ENCODE measurements around the gene IRF2BPL. TPM values are rescaled to one million over a fixed set of nuclear protein-coding genes. Genes with fewer than 3 reads are reported as not detected.
A peak's percentile ranks its signal among the peaks of the same experiment; 100 is the strongest.

IRF2BPL gene
- total RNA-seq, 1 donor from 2014 or later = 17.9 TPM

GRCh38 chr14:77009014-77009413 lies 19.5 kb downstream of the IRF2BPL start:
- DNase-seq = no peak

- DNase-seq = no peak
These were observed 20.0 kb downstream of the IRF2BPL start for GRCh38 chr14:77008541-77008940.

GRCh38 chr14:77007975-77008421 lies 20.5 kb downstream of the IRF2BPL start:
- DNase-seq = no peak

GRCh38 chr14:77007183-77007974 lies 21.1 kb downstream of the IRF2BPL start:
- DNase-seq = no peak

- no peak for DNase-seq
These were observed 22.4 kb downstream of the IRF2BPL start for GRCh38 chr14:77006132-77006531.

GRCh38 chr14:77005559-77005958 lies 22.9 kb downstream of the IRF2BPL start:
- no peak for DNase-seq

- DNase-seq = no peak
These were observed 23.6 kb downstream of the IRF2BPL start for GRCh38 chr14:77004711-77005460.

GRCh38 chr14:77003960-77004710 lies 24.4 kb downstream of the IRF2BPL start:
- DNase-seq = no peak

- DNase-seq = no peak
These were observed 25.6 kb downstream of the IRF2BPL start for GRCh38 chr14:77002889-77003288.

- no peak for DNase-seq
These were observed 26.2 kb downstream of the IRF2BPL start for GRCh38 chr14:77002335-77002734.

- peak; percentile 62 for DNase-seq
These were observed 27.9 kb downstream of the IRF2BPL start for GRCh38 chr14:77000340-77001270.

- no peak for DNase-seq
These were observed 29.6 kb downstream of the IRF2BPL start for GRCh38 chr14:76998910-76999309.

GRCh38 chr14:76997257-76997970 lies 31.1 kb downstream of the IRF2BPL start:
- no peak for DNase-seq

- DNase-seq = no peak
These were observed 31.9 kb downstream of the IRF2BPL start for GRCh38 chr14:76996563-76997146.

- DNase-seq = no peak
These were observed 33.1 kb downstream of the IRF2BPL start for GRCh38 chr14:76995279-76996035.

GRCh38 chr14:76993752-76994151 lies 34.8 kb downstream of the IRF2BPL start:
- no peak for DNase-seq

GRCh38 chr14:76990084-76990483 lies 38.4 kb downstream of the IRF2BPL start:
- DNase-seq = no peak

GRCh38 chr14:76987956-76988520 lies 40.5 kb downstream of the IRF2BPL start:
- DNase-seq = no peak

GRCh38 chr14:76986231-76986565 lies 42.3 kb downstream of the IRF2BPL start:
- no peak for DNase-seq
